Mesendoderm (in vitro differentiated cells): ENCODE results near the gene HYAL4.

Experiments
- DNase-seq: peaks from one replicate; pipeline ENCODE4 v3.0.0; 2013
- H2AK5ac ChIP-seq: 2 replicates; pipeline ENCODE4 v1.6.1; 2013; ENCODE audit warnings: low read length, inconsistent platforms
- H2BK120ac ChIP-seq: 2 replicates; pipeline ENCODE4 v1.6.1; 2013; ENCODE audit warnings: low read depth, mild to moderate bottlenecking, low read length, moderate library complexity, mixed read lengths
- H2BK15ac ChIP-seq: replicated peaks from 2 replicates; pipeline ENCODE4 v1.6.1; 2013; ENCODE audit warnings: low read depth, mild to moderate bottlenecking, moderate library complexity
- H2BK5ac ChIP-seq: 2 replicates; pipeline ENCODE4 v1.6.1; 2013; ENCODE audit warnings: low read length, inconsistent platforms
- H3K18ac ChIP-seq: 2 replicates; pipeline ENCODE4 v1.6.1; 2013; ENCODE audit warnings: mild to moderate bottlenecking, low read length, mixed read lengths
- H3K23ac ChIP-seq: one replicate; pipeline ENCODE4 v1.6.1; 2013; ENCODE audit warnings: low read length
- H3K27ac ChIP-seq: 2 replicates; pipeline ENCODE4 v1.5.1; 2013; ENCODE audit warnings: low read depth, mild to moderate bottlenecking, inconsistent platforms, low read length, moderate library complexity
- H3K27me3 ChIP-seq: 2 replicates; pipeline ENCODE4 v1.6.1; 2013; ENCODE audit warnings: low read length, control low read depth, mild to moderate bottlenecking, inconsistent platforms; ENCODE audit not compliant: insufficient read depth, poor library complexity
- H3K36me3 ChIP-seq: 2 replicates; pipeline ENCODE4 v1.6.1; 2013; ENCODE audit warnings: low read length, inconsistent platforms; ENCODE audit not compliant: control insufficient read depth, insufficient read depth
- H3K4ac ChIP-seq: one replicate; pipeline ENCODE4 v1.6.1; 2013; ENCODE audit warnings: low read depth, mild to moderate bottlenecking, low read length, moderate library complexity
- H3K4me1 ChIP-seq: 2 replicates; pipeline ENCODE4 v1.6.1; 2013; ENCODE audit warnings: low read depth, low read length, inconsistent platforms; ENCODE audit not compliant: control insufficient read depth
- H3K4me2 ChIP-seq: 2 replicates; pipeline ENCODE4 v1.6.1; 2013; ENCODE audit warnings: low read length
- H3K4me3 ChIP-seq: 2 replicates; pipeline ENCODE4 v1.5.1; 2013; ENCODE audit warnings: mild to moderate bottlenecking, low read length
- H3K56ac ChIP-seq: one replicate; pipeline ENCODE4 v1.6.1; 2013; ENCODE audit warnings: low read length
- H3K79me1 ChIP-seq: 2 replicates; pipeline ENCODE4 v1.6.1; 2013; ENCODE audit warnings: low read length, inconsistent platforms
- H3K79me2 ChIP-seq: 2 replicates; pipeline ENCODE4 v1.6.1; 2013; ENCODE audit warnings: mild to moderate bottlenecking, low read length; ENCODE audit not compliant: control insufficient read depth, insufficient read depth
- H3K9ac ChIP-seq: 2 replicates; pipeline ENCODE4 v1.6.1; 2013; ENCODE audit warnings: low read length, inconsistent platforms
- H4K5ac ChIP-seq: one replicate; pipeline ENCODE4 v1.6.1; 2013; ENCODE audit warnings: low read length
- H4K8ac ChIP-seq: one replicate; pipeline ENCODE4 v1.6.1; 2013; ENCODE audit warnings: low read depth, mild to moderate bottlenecking, control low read depth, low read length, moderate library complexity
- WGBS: extraction: QIAGEN DNeasy Blood & Tissue Kit; methylation state at CpG from one replicate; pipeline ENCODE4 v1.1.7; 2013; ENCODE audit warnings: low lambda C conversion rate, missing lambda C conversion rate; ENCODE audit not compliant: insufficient coverage; ENCODE audit errors: extremely low coverage; 5-methylcytosine and 5-hydroxymethylcytosine counted together

Gene HYAL4

GRCh38 chr7:123863461-123863860 is 18.5 kb downstream of the HYAL4 start:
- Histone ChIP-seq H3K9ac (no peak overlapping the region), H3K23ac (no peak overlapping the region), H3K4me1 (peaks cover 2% of the 10 kb centered on the region), H3K4me2 (no peak overlapping the region), H2AK5ac (no peak overlapping the region), H3K4me3 (no peak overlapping the region), H4K5ac (no peak overlapping the region), H2BK5ac (no peak overlapping the region), H3K27me3 (no peaks in the 10 kb centered on the region), H3K18ac (no peak overlapping the region), H3K36me3 (no peaks in the 10 kb centered on the region), H3K79me2 (no peaks in the 10 kb centered on the region), H3K56ac (no peak overlapping the region), H3K27ac (no peak overlapping the region), H3K79me1 (no peaks in the 10 kb centered on the region), H3K4ac (no peak overlapping the region), H4K8ac (no peak overlapping the region), H2BK120ac (no peak overlapping the region), H2BK15ac (no peak overlapping the region)
- no peak for DNase-seq
- no CpG with 5 or more reads among the region's 1 CpG for WGBS

GRCh38 chr7:123864012-123864411 is 19.0 kb downstream of the HYAL4 start:
- H3K27me3 ChIP-seq = no peaks in the 10 kb centered on the region
- no peaks in the 10 kb centered on the region for H3K36me3 ChIP-seq
- H2AK5ac ChIP-seq = peak overlapping the region; percentile 25
- H3K18ac ChIP-seq = no peak overlapping the region
- WGBS = no CpG with 5 or more reads among the region's 1 CpG
- DNase-seq = no peak
- no peak overlapping the region for H3K9ac ChIP-seq
- H3K79me2 ChIP-seq = no peaks in the 10 kb centered on the region
- no peak overlapping the region for H4K5ac ChIP-seq
- H2BK5ac ChIP-seq = peak overlapping the region; percentile 32
- no peak overlapping the region for H3K4me2 ChIP-seq
- no peaks in the 10 kb centered on the region for H3K79me1 ChIP-seq
- H2BK15ac ChIP-seq = no peak overlapping the region
- peak overlapping the region; percentile 36 for H3K56ac ChIP-seq
- no peak overlapping the region for H3K4ac ChIP-seq
- H3K4me1 ChIP-seq = peaks cover 2% of the 10 kb centered on the region
- H2BK120ac ChIP-seq = no peak overlapping the region
- no peak overlapping the region for H3K4me3 ChIP-seq
- H4K8ac ChIP-seq = no peak overlapping the region
- no peak overlapping the region for H3K27ac ChIP-seq
- no peak overlapping the region for H3K23ac ChIP-seq

- H3K27ac ChIP-seq = no peak overlapping the region
- H3K4me2 ChIP-seq = no peak overlapping the region
- no peak overlapping the region for H4K8ac ChIP-seq
- H3K9ac ChIP-seq = no peak overlapping the region
- no peak overlapping the region for H2AK5ac ChIP-seq
- DNase-seq = peak; percentile 65
- no peak overlapping the region for H3K4ac ChIP-seq
- no peak overlapping the region for H3K23ac ChIP-seq
- H3K56ac ChIP-seq = no peak overlapping the region
- no peak overlapping the region for H2BK5ac ChIP-seq
- no peaks in the 10 kb centered on the region for H3K36me3 ChIP-seq
- peaks cover 2% of the 10 kb centered on the region for H3K4me1 ChIP-seq
- H2BK15ac ChIP-seq = no peak overlapping the region
- H3K18ac ChIP-seq = no peak overlapping the region
- no peak overlapping the region for H2BK120ac ChIP-seq
- no peak overlapping the region for H3K4me3 ChIP-seq
- H4K5ac ChIP-seq = no peak overlapping the region
- no peaks in the 10 kb centered on the region for H3K27me3 ChIP-seq
- H3K79me1 ChIP-seq = no peaks in the 10 kb centered on the region
- WGBS = no CpG with 5 or more reads among the region's 3 CpGs
- H3K79me2 ChIP-seq = no peaks in the 10 kb centered on the region
These were observed 19.5 kb downstream of the HYAL4 start for GRCh38 chr7:123864436-123864835.

- Histone ChIP-seq H4K8ac (no peak overlapping the region), H3K27ac (no peak overlapping the region), H3K4me3 (no peak overlapping the region), H3K23ac (no peak overlapping the region), H3K56ac (no peak overlapping the region), H3K4me1 (peaks cover 2% of the 10 kb centered on the region), H3K79me2 (no peaks in the 10 kb centered on the region), H3K36me3 (no peaks in the 10 kb centered on the region), H4K5ac (no peak overlapping the region), H3K18ac (no peak overlapping the region), H2AK5ac (no peak overlapping the region), H3K4ac (no peak overlapping the region), H2BK120ac (no peak overlapping the region), H3K27me3 (no peaks in the 10 kb centered on the region), H2BK5ac (no peak overlapping the region), H3K4me2 (no peak overlapping the region), H2BK15ac (no peak overlapping the region), H3K9ac (no peak overlapping the region), H3K79me1 (no peaks in the 10 kb centered on the region)
- no peak for DNase-seq
- whole genome bisulfite sequencing = no CpG with 5 or more reads among the region's 1 CpG
These were observed 20.0 kb downstream of the HYAL4 start for GRCh38 chr7:123864966-123865365.

GRCh38 chr7:123865517-123866117 is 20.6 kb downstream of the HYAL4 start:
- Histone ChIP-seq H3K79me1 (no peaks in the 10 kb centered on the region), H3K18ac (no peak overlapping the region), H3K9ac (no peak overlapping the region), H3K4me3 (no peak overlapping the region), H3K4me1 (peaks cover 2% of the 10 kb centered on the region), H3K56ac (no peak overlapping the region), H2BK120ac (no peak overlapping the region), H3K36me3 (no peaks in the 10 kb centered on the region), H3K79me2 (no peaks in the 10 kb centered on the region), H3K4ac (no peak overlapping the region), H2BK15ac (no peak overlapping the region), H2AK5ac (no peak overlapping the region), H3K23ac (no peak overlapping the region), H2BK5ac (no peak overlapping the region), H3K4me2 (no peak overlapping the region), H3K27ac (no peak overlapping the region), H3K27me3 (no peaks in the 10 kb centered on the region), H4K8ac (no peak overlapping the region), H4K5ac (no peak overlapping the region)
- peak; percentile 76 for DNase-seq
- no CpG with 5 or more reads among the region's 3 CpGs for WGBS

- Histone ChIP-seq H3K27ac (no peak overlapping the region), H3K9ac (no peak overlapping the region), H3K79me1 (no peaks in the 10 kb centered on the region), H3K23ac (no peak overlapping the region), H2AK5ac (no peak overlapping the region), H3K36me3 (no peaks in the 10 kb centered on the region), H4K5ac (no peak overlapping the region), H2BK15ac (no peak overlapping the region), H2BK5ac (no peak overlapping the region), H3K79me2 (no peaks in the 10 kb centered on the region), H4K8ac (no peak overlapping the region), H3K27me3 (no peaks in the 10 kb centered on the region), H3K4ac (no peak overlapping the region), H3K18ac (no peak overlapping the region), H3K4me1 (peaks cover 2% of the 10 kb centered on the region), H3K56ac (no peak overlapping the region), H2BK120ac (no peak overlapping the region), H3K4me3 (no peak overlapping the region), H3K4me2 (no peak overlapping the region)
- no CpG with 5 or more reads among the region's 1 CpG for WGBS
- DNase-seq = no peak
These were observed 22.3 kb downstream of the HYAL4 start for GRCh38 chr7:123867225-123867624.
